DOHH2 (cell line): Measurements from ENCODE around the gene LGR6.

ENCODE experiments used
- H3F3A ChIP-seq: fragments of 200-600 bp; sonication (generic), shearing (Covaris generic); 2 replicates; pipeline ENCODE4 v1.6.0; 2016; ENCODE audit warnings: antibody characterized with exemption, mild to moderate bottlenecking; ENCODE audit not compliant: control insufficient read depth, insufficient read depth
- H3K27ac ChIP-seq: fragments of 200-600 bp; sonication (generic); 2 replicates; pipeline ENCODE4 v1.5.1; 2014; ENCODE audit warnings: low read depth, mild to moderate bottlenecking, low read length, moderate library complexity
- H3K27me3 ChIP-seq: fragments of 200-600 bp; sonication (generic); 2 replicates; pipeline ENCODE4 v1.6.1; 2014; ENCODE audit warnings: mild to moderate bottlenecking, low read length, mixed read lengths; ENCODE audit not compliant: control insufficient read depth
- H3K36me3 ChIP-seq: fragments of 200-600 bp; sonication (generic); 2 replicates; pipeline ENCODE4 v1.6.1; 2014; ENCODE audit warnings: mild to moderate bottlenecking, low read length, moderate library complexity, mixed read lengths; ENCODE audit not compliant: control insufficient read depth
- H3K4me1 ChIP-seq: fragments of 200-600 bp; sonication (generic); 2 replicates; pipeline ENCODE4 v1.6.1; 2014; ENCODE audit warnings: mild to moderate bottlenecking, low read length, mixed read lengths; ENCODE audit not compliant: control insufficient read depth
- H3K4me2 ChIP-seq: fragments of 200-600 bp; sonication (generic); 2 replicates; pipeline ENCODE4 v1.6.0; 2014; ENCODE audit warnings: mild to moderate bottlenecking, low read length, moderate library complexity
- H3K4me3 ChIP-seq: fragments of 200-600 bp; sonication (generic); 2 replicates; pipeline ENCODE4 v1.5.1; 2014; ENCODE audit warnings: mild to moderate bottlenecking, low read length, mixed read lengths
- H3K79me2 ChIP-seq: fragments of 200-600 bp; sonication (generic); 2 replicates; pipeline ENCODE4 v1.6.1; 2014; ENCODE audit warnings: mild to moderate bottlenecking, low read length, mixed read lengths; ENCODE audit not compliant: control insufficient read depth
- H3K9me2 ChIP-seq: fragments of 200-600 bp; sonication (generic); replicated peaks from 2 replicates; pipeline ENCODE4 v1.6.1; 2014; ENCODE audit warnings: mild to moderate bottlenecking, low read length, mixed read lengths; ENCODE audit not compliant: control insufficient read depth
- H3K9me3 ChIP-seq: fragments of 200-600 bp; sonication (generic); 2 replicates; pipeline ENCODE4 v1.6.1; 2014; ENCODE audit warnings: antibody characterized with exemption, low read length, mixed read lengths; ENCODE audit not compliant: control insufficient read depth, insufficient read depth
- H4K20me1 ChIP-seq: fragments of 200-600 bp; sonication (generic); 2 replicates; pipeline ENCODE4 v1.6.0; 2014; ENCODE audit warnings: low read depth, mild to moderate bottlenecking, antibody characterized with exemption, low read length, moderate library complexity; ENCODE audit not compliant: control insufficient read depth, insufficient read depth
- CTCF ChIP-seq: fragments of 200-600 bp; sonication (generic); IDR thresholded peaks from one replicate; pipeline ENCODE4 v1.5.1; 2014; ENCODE audit warnings: antibody characterized with exemption, mild to moderate bottlenecking, low read depth, low read length; ENCODE audit not compliant: poor library complexity, severe bottlenecking
- EZH2phosphoT487 ChIP-seq: fragments of 200-600 bp; sonication (generic); IDR thresholded peaks from 2 replicates; pipeline ENCODE4 v1.6.1; 2017; ENCODE audit warnings: borderline replicate concordance, mild to moderate bottlenecking, antibody characterized with exemption, low read length, moderate library complexity, mixed read lengths

The LGR6 gene

GRCh38 chr1:202228484-202229122 is 35.0 kb downstream of the LGR6 start:
- no peaks in the 10 kb centered on the region for H4K20me1 ChIP-seq
- H3K4me2 ChIP-seq, result no peak overlapping the region
- H3K79me2 ChIP-seq, result no peaks in the 10 kb centered on the region
- no peaks in the 10 kb centered on the region for H3K9me2 ChIP-seq
- H3K36me3 ChIP-seq, result no peaks in the 10 kb centered on the region
- H3K4me3 ChIP-seq, result no peak overlapping the region
- H3K9me3 ChIP-seq, result no peaks in the 10 kb centered on the region
- H3K4me1 ChIP-seq, result peaks cover 8% of the 10 kb centered on the region
- H3K27me3 ChIP-seq, result peaks cover 8% of the 10 kb centered on the region; the same call in 1 of the 2 replicates
- H3F3A ChIP-seq, result no peaks in the 10 kb centered on the region
- TF ChIP-seq CTCF, result no peak
- no peak for TF ChIP-seq EZH2phosphoT487
- no peak overlapping the region for H3K27ac ChIP-seq

GRCh38 chr1:202229376-202229775 is 35.8 kb downstream of the LGR6 start:
- TF ChIP-seq EZH2phosphoT487, result no peak
- Histone ChIP-seq H3K27me3 (peaks cover 11% of the 10 kb centered on the region; the same call in 1 of the 2 replicates), H3K9me2 (no peaks in the 10 kb centered on the region), H3K4me3 (no peak overlapping the region), H3K27ac (no peak overlapping the region), H3K79me2 (no peaks in the 10 kb centered on the region), H3K4me2 (no peak overlapping the region), H3F3A (no peaks in the 10 kb centered on the region), H3K9me3 (no peaks in the 10 kb centered on the region), H3K4me1 (peaks cover 8% of the 10 kb centered on the region), H4K20me1 (no peaks in the 10 kb centered on the region), H3K36me3 (no peaks in the 10 kb centered on the region)

GRCh38 chr1:202230061-202230938 is 36.7 kb downstream of the LGR6 start:
- H3K4me1 ChIP-seq, result peaks cover 8% of the 10 kb centered on the region
- no peaks in the 10 kb centered on the region for H3K79me2 ChIP-seq

More at GRCh38 chr1:202230061-202230938, 36.7 kb downstream of the LGR6 start:
- Histone ChIP-seq H3K27me3 (peaks cover 14% of the 10 kb centered on the region; the same call in 1 of the 2 replicates), H3K9me3 (no peaks in the 10 kb centered on the region), H3F3A (no peaks in the 10 kb centered on the region), H3K4me2 (no peak overlapping the region), H3K27ac (no peak overlapping the region), H3K4me3 (no peak overlapping the region), H3K36me3 (no peaks in the 10 kb centered on the region), H4K20me1 (no peaks in the 10 kb centered on the region), H3K9me2 (no peaks in the 10 kb centered on the region)
- TF ChIP-seq CTCF, result no peak
- no peak for TF ChIP-seq EZH2phosphoT487
